Keratinocyte (primary cell): ENCODE results near the gene USF3. TPM values are rescaled to one million over a fixed set of nuclear protein-coding genes. Genes with fewer than 3 reads are reported as not detected.

ENCODE experiments used
- DNase-seq: peaks from one replicate; pipeline ENCODE4 v3.0.0-alpha.2; 2011; ENCODE audit warnings: low read depth, missing footprints, low spot score
- FAIRE-seq: peaks from 2 replicates; lab custom pipeline; 2011; peaks lifted over from hg19 to GRCh38; lab: Jason Lieb, UNC
- H2AFZ ChIP-seq: 2 replicates; pipeline ENCODE4 v1.6.0; 2012; ENCODE audit warnings: low read length, control low read depth, inconsistent platforms; ENCODE audit not compliant: control insufficient read depth
- H3K27ac ChIP-seq: 2 replicates; pipeline ENCODE4 v1.5.1; 2011; ENCODE audit warnings: low read length; ENCODE audit not compliant: control insufficient read depth, insufficient read depth
- H3K27me3 ChIP-seq: 3 replicates; pipeline ENCODE4 v1.6.0; 2011; ENCODE audit warnings: low read length; ENCODE audit not compliant: control insufficient read depth, insufficient read depth; ENCODE audit errors: extremely low read depth
- H3K36me3 ChIP-seq, 2 experiments: 2 replicates in 1 of 2; 3 replicates in 1 of 2; pipeline ENCODE4 v1.5.1; 2011; ENCODE audit warnings: low read length in 2 of 2, mild to moderate bottlenecking in 1 of 2; ENCODE audit not compliant: control insufficient read depth in 2 of 2, insufficient read depth in 2 of 2; ENCODE audit errors: extremely low read depth in 1 of 2
- H3K4me1 ChIP-seq: 3 replicates; pipeline ENCODE4 v1.5.1; 2011; ENCODE audit warnings: low read length; ENCODE audit not compliant: control insufficient read depth, insufficient read depth; ENCODE audit errors: extremely low read depth
- H3K4me2 ChIP-seq: 3 replicates; pipeline ENCODE4 v1.6.0; 2011; ENCODE audit warnings: low read depth, low read length; ENCODE audit not compliant: control insufficient read depth, insufficient read depth; ENCODE audit errors: extremely low read depth
- H3K4me3 ChIP-seq, 3 experiments: fragments of 200-600 bp in 1 of 3; sonication (generic) in 1 of 3; 2 replicates in 2 of 3; 3 replicates in 1 of 3; pipeline ENCODE4 v1.5.1; 2011 to 2016; ENCODE audit warnings: low read length in 3 of 3, mild to moderate bottlenecking in 3 of 3, control low read depth in 2 of 3, inconsistent platforms in 1 of 3, low read depth in 1 of 3, mixed read lengths in 1 of 3, mixed run types in 1 of 3, moderate library complexity in 1 of 3; ENCODE audit not compliant: control insufficient read depth in 2 of 3, insufficient read depth in 2 of 3; ENCODE audit errors: extremely low read depth in 1 of 3
- H3K79me2 ChIP-seq: 2 replicates; pipeline ENCODE4 v1.6.0; 2012; ENCODE audit warnings: low read length; ENCODE audit not compliant: control insufficient read depth, insufficient read depth
- H3K9ac ChIP-seq: 3 replicates; pipeline ENCODE4 v1.6.0; 2011; ENCODE audit warnings: low read length; ENCODE audit not compliant: control insufficient read depth, insufficient read depth; ENCODE audit errors: extremely low read depth
- H3K9me1 ChIP-seq: 3 replicates; pipeline ENCODE4 v1.6.0; 2011; ENCODE audit warnings: low read length; ENCODE audit not compliant: control insufficient read depth, insufficient read depth; ENCODE audit errors: extremely low read depth
- H3K9me3 ChIP-seq: 2 replicates; pipeline ENCODE4 v1.5.1; 2012; ENCODE audit warnings: low read depth, low read length; ENCODE audit not compliant: control insufficient read depth
- H4K20me1 ChIP-seq: 3 replicates; pipeline ENCODE4 v1.6.0; 2011; ENCODE audit warnings: low read length; ENCODE audit not compliant: control insufficient read depth, insufficient read depth; ENCODE audit errors: extremely low read depth
- CTCF ChIP-seq, 3 experiments: IDR thresholded peaks in 1 of 3; conservative IDR thresholded peaks in 1 of 3; optimal IDR thresholded peaks in 1 of 3; 2 replicates in 2 of 3; 3 replicates in 1 of 3; pipeline versions ENCODE3 to v1.5.1; 2011; ENCODE audit warnings: low read length in 3 of 3, mild to moderate bottlenecking in 3 of 3, moderate library complexity in 2 of 3, control low read depth in 1 of 3, inconsistent platforms in 1 of 3; ENCODE audit not compliant: insufficient read depth in 2 of 3; ENCODE audit errors: extremely low read depth in 1 of 3
- EZH2 ChIP-seq: IDR thresholded peaks from one replicate; pipeline ENCODE4 v1.6.1; 2012; ENCODE audit warnings: inconsistent platforms, mild to moderate bottlenecking, low read length, moderate library complexity
- dilution Hi-C: fragments of 300-500 bp; cut with MboI; formaldehyde crosslinking; loops from one replicate; pipeline ENCODE4 v1.7.0; 2020; ENCODE audit warnings: low sequenced_read_pairs; ENCODE audit not compliant: extremely low pct_ligation_motif_present
- polyA plus RNA-seq, 5 experiments: library from polyadenylated mRNA; depleted of rRNA in 3 of 5; stranded (reverse) in 3 of 5; stranded (forward) in 1 of 5; unstranded in 1 of 5; fragments of >200 nt; gene quantifications; 1 replicate in 1 of 5; 2 replicates in 3 of 5; 3 replicates in 1 of 5; pipeline versions ENCODE4 v1.2.1 to v1.2.3, GENCODE V29; 2011 to 2012; ENCODE audit warnings: missing spikeins in 2 of 5, low read depth in 1 of 5, low replicate concordance in 1 of 5

USF3 gene
- polyA plus RNA-seq, 1 donor (not counting 4 experiments of a cell fraction or from before 2014, with no cell fraction given), result 8.8 TPM

GRCh38 chr3:113698213-113698742, 1.8 kb upstream of the USF3 start:
- no peak overlapping the region for H3K27ac ChIP-seq
- peak overlapping the region; percentile 99 for H3K4me2 ChIP-seq
- no peak for DNase-seq
- no peaks in the 10 kb centered on the region for H4K20me1 ChIP-seq
- peak overlapping the region; percentile 3 for H3K9ac ChIP-seq
- dilution Hi-C loops, result no loop called here
- H3K27me3 ChIP-seq, result no peaks in the 10 kb centered on the region
- no peaks in the 10 kb centered on the region for H3K36me3 ChIP-seq
- peaks cover 15% of the 10 kb centered on the region for H3K79me2 ChIP-seq
- no peaks in the 10 kb centered on the region for H3K9me1 ChIP-seq
- H2AFZ ChIP-seq, result peak overlapping the region; percentile 81
- peak overlapping the region in 1 of 3 experiments; percentile 45 for H3K4me3 ChIP-seq
- TF ChIP-seq CTCF (optimal IDR thresholded peaks at IDR 0.05 in 1 of 3, IDR thresholded peaks at IDR 0.05 in 1 of 3, conservative IDR thresholded peaks at IDR 0.05 in 1 of 3; ENCODE audit: extremely low read depth in 1 of 3, insufficient read depth in 2 of 3, low read length in 3 of 3), result no peak
- no peak for TF ChIP-seq EZH2
- peaks cover 13% of the 10 kb centered on the region for H3K4me1 ChIP-seq
- H3K9me3 ChIP-seq, result no peaks in the 10 kb centered on the region
- no peak for FAIRE-seq

GRCh38 chr3:113697500-113698090, 1.2 kb upstream of the USF3 start:
- dilution Hi-C loops, result no loop called here
- peaks cover 16% of the 10 kb centered on the region for H3K79me2 ChIP-seq
- H3K27me3 ChIP-seq, result no peaks in the 10 kb centered on the region
- H3K4me3 ChIP-seq, result peak overlapping the region; percentile 70 to 98 (median 92)
- H3K9me1 ChIP-seq, result no peaks in the 10 kb centered on the region
- peak overlapping the region; percentile 88 for H3K9ac ChIP-seq
- TF ChIP-seq CTCF (optimal IDR thresholded peaks at IDR 0.05 in 1 of 3, IDR thresholded peaks at IDR 0.05 in 1 of 3, conservative IDR thresholded peaks at IDR 0.05 in 1 of 3; ENCODE audit: extremely low read depth in 1 of 3, insufficient read depth in 2 of 3, low read length in 3 of 3), result no peak
- no peak for TF ChIP-seq EZH2
- no peaks in the 10 kb centered on the region for H3K9me3 ChIP-seq
- no peaks in the 10 kb centered on the region for H4K20me1 ChIP-seq
- H2AFZ ChIP-seq, result peak overlapping the region; percentile 100
- H3K4me2 ChIP-seq, result peak overlapping the region; percentile 99
- H3K4me1 ChIP-seq, result peaks cover 13% of the 10 kb centered on the region
- FAIRE-seq, result peak; percentile 44
- H3K27ac ChIP-seq, result peak overlapping the region; percentile 76
- H3K36me3 ChIP-seq, result no peaks in the 10 kb centered on the region
- DNase-seq, result no peak
